Astrocyte (in vitro differentiated cells and primary cell): ENCODE measurements around the gene RHBDL1.

Source experiments
- EZH2 ChIP-seq: IDR thresholded peaks from 2 replicates; pipeline ENCODE4 v1.6.1; 2012; ENCODE audit warnings: mild to moderate bottlenecking, low read length, inconsistent platforms; ENCODE audit not compliant: insufficient read depth
- TF ChIP-seq, protein P1 (sequence below): IDR thresholded peaks from 2 replicates; pipeline ENCODE4 v1.5.1; 2011; ENCODE audit warnings: low read depth, mild to moderate bottlenecking, inconsistent platforms, low read length, moderate library complexity; ENCODE audit not compliant: insufficient read depth

DNA sequence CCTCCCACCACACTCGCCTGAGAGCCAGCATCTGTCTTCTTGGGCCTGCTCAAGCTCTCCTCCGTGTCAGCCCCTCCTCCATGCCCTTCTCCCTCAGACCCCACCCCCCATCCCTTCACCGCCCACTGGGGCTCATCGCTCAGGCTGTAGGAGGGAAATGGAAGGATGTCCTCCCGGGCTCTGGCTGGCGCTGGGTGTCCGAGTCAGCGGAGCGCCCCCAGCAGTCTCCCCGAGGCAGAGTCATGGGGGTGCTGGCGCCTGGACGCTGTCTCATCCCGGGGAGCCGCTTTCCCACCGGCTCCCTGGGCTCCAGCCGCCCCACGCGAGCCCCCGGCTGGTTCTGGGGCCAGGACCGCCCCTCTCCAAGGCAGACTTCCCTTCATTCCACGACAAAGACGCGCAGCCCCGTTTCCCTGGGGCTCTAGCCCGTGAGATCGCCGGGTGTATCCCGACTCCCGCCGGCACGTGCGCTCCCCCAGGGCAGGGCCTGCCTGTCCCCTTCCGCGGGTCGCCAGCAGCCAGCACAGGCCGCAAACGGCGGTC lies 45.0 kb downstream of the RHBDL1 start:
- TF ChIP-seq, protein P1, sequence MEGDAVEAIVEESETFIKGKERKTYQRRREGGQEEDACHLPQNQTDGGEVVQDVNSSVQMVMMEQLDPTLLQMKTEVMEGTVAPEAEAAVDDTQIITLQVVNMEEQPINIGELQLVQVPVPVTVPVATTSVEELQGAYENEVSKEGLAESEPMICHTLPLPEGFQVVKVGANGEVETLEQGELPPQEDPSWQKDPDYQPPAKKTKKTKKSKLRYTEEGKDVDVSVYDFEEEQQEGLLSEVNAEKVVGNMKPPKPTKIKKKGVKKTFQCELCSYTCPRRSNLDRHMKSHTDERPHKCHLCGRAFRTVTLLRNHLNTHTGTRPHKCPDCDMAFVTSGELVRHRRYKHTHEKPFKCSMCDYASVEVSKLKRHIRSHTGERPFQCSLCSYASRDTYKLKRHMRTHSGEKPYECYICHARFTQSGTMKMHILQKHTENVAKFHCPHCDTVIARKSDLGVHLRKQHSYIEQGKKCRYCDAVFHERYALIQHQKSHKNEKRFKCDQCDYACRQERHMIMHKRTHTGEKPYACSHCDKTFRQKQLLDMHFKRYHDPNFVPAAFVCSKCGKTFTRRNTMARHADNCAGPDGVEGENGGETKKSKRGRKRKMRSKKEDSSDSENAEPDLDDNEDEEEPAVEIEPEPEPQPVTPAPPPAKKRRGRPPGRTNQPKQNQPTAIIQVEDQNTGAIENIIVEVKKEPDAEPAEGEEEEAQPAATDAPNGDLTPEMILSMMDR: no peak
- TF ChIP-seq EZH2: no peak
